GM23338 (cell line): ENCODE measurements around the gene TNFSF10.

Source experiments
- EZH2 ChIP-seq: fragments of 200-600 bp; sonication (generic); IDR thresholded peaks from one replicate; pipeline ENCODE4 v1.8.0; 2017; ENCODE audit warnings: antibody characterized with exemption, mild to moderate bottlenecking, low read depth; ENCODE audit not compliant: unreplicated experiment
- REST ChIP-seq: IDR thresholded peaks from one replicate; pipeline ENCODE4 v1.6.1; 2018; ENCODE audit warnings: antibody characterized with exemption; ENCODE audit not compliant: unreplicated experiment
- TF ChIP-seq, protein P1 (sequence below), 2 experiments: fragments of 200-600 bp in 1 of 2; sonication (generic) in 1 of 2; conservative IDR thresholded peaks; 2 replicates each; pipeline versions ENCODE4 v1.5.1 to v1.6.1; 2016 to 2017; ENCODE audit warnings: antibody characterized with exemption in 2 of 2, low read depth in 2 of 2, mild to moderate bottlenecking in 2 of 2, moderate library complexity in 1 of 2

- TF ChIP-seq EZH2 (no peak), REST (no peak)
- TF ChIP-seq, protein P1, sequence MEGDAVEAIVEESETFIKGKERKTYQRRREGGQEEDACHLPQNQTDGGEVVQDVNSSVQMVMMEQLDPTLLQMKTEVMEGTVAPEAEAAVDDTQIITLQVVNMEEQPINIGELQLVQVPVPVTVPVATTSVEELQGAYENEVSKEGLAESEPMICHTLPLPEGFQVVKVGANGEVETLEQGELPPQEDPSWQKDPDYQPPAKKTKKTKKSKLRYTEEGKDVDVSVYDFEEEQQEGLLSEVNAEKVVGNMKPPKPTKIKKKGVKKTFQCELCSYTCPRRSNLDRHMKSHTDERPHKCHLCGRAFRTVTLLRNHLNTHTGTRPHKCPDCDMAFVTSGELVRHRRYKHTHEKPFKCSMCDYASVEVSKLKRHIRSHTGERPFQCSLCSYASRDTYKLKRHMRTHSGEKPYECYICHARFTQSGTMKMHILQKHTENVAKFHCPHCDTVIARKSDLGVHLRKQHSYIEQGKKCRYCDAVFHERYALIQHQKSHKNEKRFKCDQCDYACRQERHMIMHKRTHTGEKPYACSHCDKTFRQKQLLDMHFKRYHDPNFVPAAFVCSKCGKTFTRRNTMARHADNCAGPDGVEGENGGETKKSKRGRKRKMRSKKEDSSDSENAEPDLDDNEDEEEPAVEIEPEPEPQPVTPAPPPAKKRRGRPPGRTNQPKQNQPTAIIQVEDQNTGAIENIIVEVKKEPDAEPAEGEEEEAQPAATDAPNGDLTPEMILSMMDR (conservative IDR thresholded peaks at IDR 0.05; ENCODE audit: low read depth in 2 of 2) = no peak
Observed at GRCh38 chr3:172550347-172550943, 27.2 kb upstream of the TNFSF10 start.
